ENCODE results near the gene OLR1. TPM values are rescaled to one million over a fixed set of nuclear protein-coding genes. Genes with fewer than 3 reads are reported as not detected.

Gene OLR1
- total RNA-seq, 1 experiment from 2014 or later, result 0.74 TPM

- ChIA-PET CTCF (no interaction called here), POLR2A (no interaction called here)
- DNase-seq (ENCODE audit: low read depth, low spot score), result no peak
- Histone ChIP-seq H3K4me3 (ENCODE audit: low read depth in 2 of 2, low read length in 2 of 2) (no peak overlapping the region), H3K27ac (ENCODE audit: low read length) (no peak overlapping the region), H3K27me3 (ENCODE audit: control insufficient read depth, insufficient read depth, low read length) (no peaks in the 10 kb centered on the region), H3K9me3 (ENCODE audit: control insufficient read depth, insufficient read depth, low read depth, low read length) (no peaks in the 10 kb centered on the region), H3K36me3 (ENCODE audit: control insufficient read depth, insufficient read depth, low read length) (no peaks in the 10 kb centered on the region), H3K4me1 (ENCODE audit: control insufficient read depth, insufficient read depth, low read length) (peaks cover 6% of the 10 kb centered on the region)
- TF ChIP-seq TCF7L2 (IDR thresholded peaks at IDR 0.05; ENCODE audit: low read depth, low read length) (no peak), REST (IDR thresholded peaks at IDR 0.05; ENCODE audit: insufficient read depth in 1 of 2, low read depth in 2 of 2, low read length in 1 of 2) (no peak), POLR2AphosphoS5 (IDR thresholded peaks at IDR 0.05; ENCODE audit: low read depth, low read length) (no peak), SIN3A (IDR thresholded peaks at IDR 0.05; ENCODE audit: borderline replicate concordance, insufficient read depth, low read depth, low read length) (no peak), CTCF (IDR thresholded peaks at IDR 0.05) (no peak)
- ATAC-seq, result no peak
- no TSS peak for BruUV-seq (replicated peaks)
- in situ Hi-C loops (cut with HindIII; ENCODE audit: low pct_unique_long_range_greater_than_20kb, low sequenced_read_pairs), result no loop called here
- intact Hi-C loops (cut with micrococcal nuclease; ENCODE audit: unreplicated experiment), result no loop called here
Observed at GRCh38 chr12:10128687-10129086, 43.2 kb downstream of the OLR1 start.

- no TSS peak for BruUV-seq (replicated peaks)
- CTCF ChIA-PET, result no interaction called here
- Histone ChIP-seq H3K4me1 (ENCODE audit: control insufficient read depth, insufficient read depth, low read length) (no peaks in the 10 kb centered on the region), H3K27me3 (ENCODE audit: control insufficient read depth, insufficient read depth, low read length) (no peaks in the 10 kb centered on the region), H3K36me3 (ENCODE audit: control insufficient read depth, insufficient read depth, low read length) (no peaks in the 10 kb centered on the region), H3K27ac (ENCODE audit: low read length) (no peak overlapping the region), H3K9me3 (ENCODE audit: control insufficient read depth, insufficient read depth, low read depth, low read length) (no peaks in the 10 kb centered on the region), H3K4me3 (ENCODE audit: low read depth in 2 of 2, low read length in 2 of 2) (no peak overlapping the region)
- POLR2A ChIA-PET, result no interaction called here
- intact Hi-C loops (cut with micrococcal nuclease; ENCODE audit: unreplicated experiment) (no loop called here), in situ Hi-C loops (cut with HindIII; ENCODE audit: low pct_unique_long_range_greater_than_20kb, low sequenced_read_pairs) (no loop called here)
- DNase-seq (ENCODE audit: low read depth, low spot score) (no peak), ATAC-seq (no peak)
- TF ChIP-seq SIN3A (IDR thresholded peaks at IDR 0.05; ENCODE audit: borderline replicate concordance, insufficient read depth, low read depth, low read length) (no peak), POLR2AphosphoS5 (IDR thresholded peaks at IDR 0.05; ENCODE audit: low read depth, low read length) (no peak), REST (IDR thresholded peaks at IDR 0.05; ENCODE audit: insufficient read depth in 1 of 2, low read depth in 2 of 2, low read length in 1 of 2) (no peak), CTCF (IDR thresholded peaks at IDR 0.05) (no peak), TCF7L2 (IDR thresholded peaks at IDR 0.05; ENCODE audit: low read depth, low read length) (no peak)
Observed at GRCh38 chr12:10126413-10126812, 45.5 kb downstream of the OLR1 start.

All from Panc1 (cell line).